Measurements from ENCODE around the gene ZMIZ1.

ZMIZ1 gene

GRCh38 chr10:79099898-79100448 lies 31.2 kb downstream of the ZMIZ1 start:
- no peak for DNase-seq (ENCODE audit: low spot score)

- no peak for DNase-seq (ENCODE audit: low spot score)
Observed at GRCh38 chr10:79100771-79101170, 32.0 kb downstream of the ZMIZ1 start.

GRCh38 chr10:79101560-79102497 lies 33.1 kb downstream of the ZMIZ1 start:
- peak; percentile 48 for DNase-seq (ENCODE audit: low spot score)

- peak; percentile 55 for DNase-seq (ENCODE audit: low spot score)
Observed at GRCh38 chr10:79102498-79102874, 33.7 kb downstream of the ZMIZ1 start.

- DNase-seq (ENCODE audit: low spot score), result no peak
Observed at GRCh38 chr10:79103129-79103528, 34.4 kb downstream of the ZMIZ1 start.

- no peak for DNase-seq (ENCODE audit: low spot score)
Observed at GRCh38 chr10:79103585-79103984, 34.8 kb downstream of the ZMIZ1 start.

- DNase-seq (ENCODE audit: low spot score), result no peak
Observed at GRCh38 chr10:79105150-79105739, 36.5 kb downstream of the ZMIZ1 start.

- no peak for DNase-seq (ENCODE audit: low spot score)
Observed at GRCh38 chr10:79105818-79106217, 37.1 kb downstream of the ZMIZ1 start.

GRCh38 chr10:79106256-79107050 lies 37.7 kb downstream of the ZMIZ1 start:
- no peak for DNase-seq (ENCODE audit: low spot score)

GRCh38 chr10:79107736-79108264 lies 39.0 kb downstream of the ZMIZ1 start:
- no peak for DNase-seq (ENCODE audit: low spot score)

GRCh38 chr10:79108728-79109127 lies 40.0 kb downstream of the ZMIZ1 start:
- no peak for DNase-seq (ENCODE audit: low spot score)

GRCh38 chr10:79111427-79111826 lies 42.7 kb downstream of the ZMIZ1 start:
- peak; percentile 93 for DNase-seq (ENCODE audit: low spot score)

GRCh38 chr10:79111846-79112614 lies 43.3 kb downstream of the ZMIZ1 start:
- no peak for DNase-seq (ENCODE audit: low spot score)

- DNase-seq (ENCODE audit: low spot score), result peak; percentile 91
Observed at GRCh38 chr10:79112881-79113431, 44.2 kb downstream of the ZMIZ1 start.

GRCh38 chr10:79113827-79114226 lies 45.1 kb downstream of the ZMIZ1 start:
- DNase-seq (ENCODE audit: low spot score), result no peak

- no peak for DNase-seq (ENCODE audit: low spot score)
Observed at GRCh38 chr10:79115302-79115701, 46.5 kb downstream of the ZMIZ1 start.

GRCh38 chr10:79116368-79116767 lies 47.6 kb downstream of the ZMIZ1 start:
- DNase-seq (ENCODE audit: low spot score), result peak; percentile 34

- DNase-seq (ENCODE audit: low spot score), result peak; percentile 56
Observed at GRCh38 chr10:79116801-79117723, 48.3 kb downstream of the ZMIZ1 start.

GRCh38 chr10:79118286-79119202 lies 49.8 kb downstream of the ZMIZ1 start:
- DNase-seq (ENCODE audit: low spot score), result no peak
